ENCODE data around the gene CHML. TPM values are rescaled to one million over a fixed set of nuclear protein-coding genes. Genes with fewer than 3 reads are reported as not detected.

The CHML gene
- total RNA-seq, 1 donor from 2014 or later: 13.1 TPM

GRCh38 chr1:241615043-241615974 lies 24.9 kb downstream of the CHML start:
- DNase-seq: no peak

GRCh38 chr1:241614572-241614971 lies 25.6 kb downstream of the CHML start:
- no peak for DNase-seq

- DNase-seq: no peak
Measured at GRCh38 chr1:241614144-241614543, 26.0 kb downstream of the CHML start.

GRCh38 chr1:241612533-241613477 lies 27.4 kb downstream of the CHML start:
- peak; percentile 75 for DNase-seq

GRCh38 chr1:241611736-241612135 lies 28.4 kb downstream of the CHML start:
- no peak for DNase-seq

- DNase-seq: peak; percentile 76
Measured at GRCh38 chr1:241611063-241611462, 29.1 kb downstream of the CHML start.

- peak; percentile 58 for DNase-seq
Measured at GRCh38 chr1:241610056-241610815, 29.9 kb downstream of the CHML start.

- DNase-seq: peak; percentile 18
Measured at GRCh38 chr1:241608379-241609033, 31.7 kb downstream of the CHML start.

- no peak for DNase-seq
Measured at GRCh38 chr1:241607497-241607896, 32.7 kb downstream of the CHML start.

GRCh38 chr1:241606544-241606943 lies 33.6 kb downstream of the CHML start:
- DNase-seq: no peak

- peak; percentile 10 for DNase-seq
Measured at GRCh38 chr1:241605146-241605805, 34.9 kb downstream of the CHML start.

- no peak for DNase-seq
Measured at GRCh38 chr1:241603731-241604245, 36.4 kb downstream of the CHML start.

GRCh38 chr1:241600496-241600901 lies 39.7 kb downstream of the CHML start:
- no peak for DNase-seq

GRCh38 chr1:241598249-241598648 lies 41.9 kb downstream of the CHML start:
- no peak for DNase-seq

GRCh38 chr1:241596633-241597032 lies 43.5 kb downstream of the CHML start:
- DNase-seq: no peak

- DNase-seq: no peak
Measured at GRCh38 chr1:241593186-241593585, 47.0 kb downstream of the CHML start.

GRCh38 chr1:241592273-241592958 lies 47.8 kb downstream of the CHML start:
- no peak for DNase-seq

GRCh38 chr1:241591736-241592135 lies 48.4 kb downstream of the CHML start:
- no peak for DNase-seq

- DNase-seq: no peak
Measured at GRCh38 chr1:241591317-241591716, 48.9 kb downstream of the CHML start.

GRCh38 chr1:241590719-241591118 lies 49.5 kb downstream of the CHML start:
- no peak for DNase-seq

Data from dermis blood vessel endothelial cell (primary cell).